ENCODE results near the gene ZC3H12A. TPM values are rescaled to one million over a fixed set of nuclear protein-coding genes. Genes with fewer than 3 reads are reported as not detected.

The ZC3H12A gene
- total RNA-seq = 1.8 and 13.6 TPM in 2 replicates

DNA sequence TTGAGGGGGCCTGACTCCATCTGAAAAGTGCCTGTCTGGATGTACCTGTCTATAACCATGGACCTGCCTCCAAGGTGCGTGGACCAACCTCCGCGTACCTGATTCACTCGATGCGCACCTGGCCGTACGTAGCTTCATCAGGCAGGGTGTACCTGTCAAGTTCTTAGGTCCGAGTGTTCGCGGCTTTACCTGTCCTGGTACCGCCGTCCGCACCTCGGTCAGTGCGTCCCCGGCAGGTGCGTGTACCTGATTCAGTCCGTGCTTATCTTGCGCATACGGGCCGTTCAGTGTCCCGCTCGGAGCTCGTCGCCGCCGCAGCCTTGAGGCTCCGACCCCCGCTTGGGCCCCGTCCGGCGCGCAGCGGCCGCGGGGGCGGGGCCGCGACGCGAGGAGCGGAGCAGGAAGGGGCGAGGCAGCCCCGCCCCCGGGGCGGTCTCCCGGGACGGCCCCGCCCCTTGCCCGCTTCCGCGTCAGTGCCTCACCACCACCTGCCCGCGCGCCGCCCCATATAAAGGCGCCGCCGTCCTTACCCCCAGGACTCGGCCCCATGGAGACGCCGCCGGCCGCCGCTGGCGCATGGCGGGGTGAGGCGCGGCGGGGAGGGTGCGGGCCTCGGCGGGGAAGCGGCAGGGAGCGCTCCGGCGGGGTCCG lies at the start of gene ZC3H12A:
TSS of gene ZC3H12A (plus strand) at position 535 of the 651 bp plus-strand sequence. CDS start 917 bp downstream, outside the sequence.

DNA sequence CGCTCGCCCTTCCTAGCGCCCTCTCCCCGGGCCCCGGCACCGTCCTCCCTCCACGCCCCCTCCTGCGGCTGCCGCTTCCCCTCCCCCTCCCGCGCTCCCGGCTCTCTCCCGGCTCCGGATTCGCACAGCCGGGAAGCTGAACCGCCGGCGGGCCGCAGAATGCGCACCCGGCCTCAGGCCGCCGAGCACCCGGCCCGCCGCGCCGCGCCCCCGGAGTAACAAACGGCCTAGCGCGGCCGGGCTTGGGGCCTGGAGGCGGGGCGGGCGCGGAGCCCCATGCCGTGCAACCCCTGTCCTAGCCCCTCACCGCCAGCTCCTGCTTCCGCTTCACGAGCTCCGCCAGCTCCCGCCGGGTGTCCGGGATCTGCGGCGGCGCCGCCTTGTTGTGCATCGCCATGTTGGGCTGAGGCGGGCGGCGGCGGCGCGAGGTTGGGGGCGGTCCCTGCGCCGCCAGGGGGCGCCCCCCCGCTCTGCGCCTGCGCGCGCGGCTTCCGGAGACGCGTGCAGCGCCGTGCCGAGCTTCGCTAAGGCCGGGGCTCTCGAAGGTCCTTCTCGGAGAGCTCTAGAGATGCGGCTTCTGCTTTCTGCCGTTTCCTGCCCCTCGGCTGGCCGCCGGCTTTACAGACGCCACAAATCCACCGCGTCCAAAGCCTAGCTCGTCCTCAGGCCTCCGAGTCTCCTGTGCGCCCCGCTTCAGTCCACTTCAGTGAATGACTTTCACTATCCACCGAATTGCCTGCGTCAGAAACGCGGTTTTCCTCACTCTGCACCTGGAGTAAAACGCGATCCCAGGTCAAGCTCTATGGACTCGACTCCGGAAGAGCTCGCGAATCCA lies 40.2 kb downstream of the ZC3H12A start, which contains the start of gene MEAF6:
TSS of gene MEAF6 (minus strand) at position 417 of the 835 bp plus-strand sequence. CDS start at position 397, 20 bp downstream.

Other genes starting within 250 kb of the ZC3H12A start
- gene MEAF6, start 40.2 kb downstream of the ZC3H12A start, total RNA-seq = 35.6 and 36.8 TPM in 2 replicates
- gene SNIP1, start 79.7 kb downstream of the ZC3H12A start, total RNA-seq = 6.2 and 6.7 TPM in 2 replicates
- gene DNALI1, start 82.4 kb downstream of the ZC3H12A start, total RNA-seq = 3.1 and 4.0 TPM in 2 replicates
- gene GNL2, start 121.4 kb downstream of the ZC3H12A start, total RNA-seq = 27.3 and 32.6 TPM in 2 replicates
- gene RSPO1, start 160.3 kb downstream of the ZC3H12A start, total RNA-seq = 0.16 TPM in 1 of 2 replicates, not detected in the other
- 5.2 and 9.2 TPM in 2 replicates for gene CDCA8, start 217.9 kb downstream of the ZC3H12A start, total RNA-seq